GM08714 (cell line): ENCODE measurements around the gene CDKL1.
"Not testable (repeated sequence)": the region's sequence is repeated elsewhere in the genome, so short reads cannot be mapped to it uniquely, and the experiment has no call there.

Experiments
- H3K4me3 ChIP-seq: fragments of 200-500 bp; sonication (Bioruptor generic); 2 replicates; pipeline ENCODE4 v1.5.1; 2014; ENCODE audit warnings: mild to moderate bottlenecking, low read length, inconsistent platforms
- ZNF274 ChIP-seq: IDR thresholded peaks from 2 replicates; pipeline ENCODE4 v1.6.1; 2012; ENCODE audit warnings: mild to moderate bottlenecking, low read depth, low read length

CDKL1 gene

GRCh38 chr14:50357753-50358395, 38.8 kb downstream of the CDKL1 start:
- H3K4me3 ChIP-seq, result no peak overlapping the region
- no peak for TF ChIP-seq ZNF274

DNA sequence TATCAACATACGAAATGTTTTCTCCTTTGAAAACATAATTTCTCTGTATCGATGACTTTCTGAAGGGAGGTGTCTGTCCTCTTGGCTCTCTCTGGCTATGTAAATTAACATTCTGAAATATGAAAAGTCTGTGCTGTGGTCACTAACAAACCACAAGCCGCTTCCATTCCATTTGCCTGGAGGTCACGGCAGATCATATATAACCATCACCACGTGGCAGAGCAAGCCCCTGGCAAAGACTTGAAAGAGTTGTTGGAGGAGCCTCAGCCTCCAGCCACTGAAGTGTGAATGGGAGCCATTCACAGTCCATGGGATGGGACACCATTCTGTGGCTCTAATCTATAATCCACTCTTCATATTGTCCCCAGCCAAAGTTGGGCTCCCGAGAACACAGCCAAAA, 39.6 kb downstream of the CDKL1 start:
- no peak overlapping the region for H3K4me3 ChIP-seq
- TF ChIP-seq ZNF274, result no peak

- H3K4me3 ChIP-seq, result not testable (repeated sequence)
These were observed 40.4 kb downstream of the CDKL1 start for GRCh38 chr14:50356283-50356682.

GRCh38 chr14:50355692-50356091, 41.0 kb downstream of the CDKL1 start:
- TF ChIP-seq ZNF274, result no peak
- no peak overlapping the region for H3K4me3 ChIP-seq

DNA sequence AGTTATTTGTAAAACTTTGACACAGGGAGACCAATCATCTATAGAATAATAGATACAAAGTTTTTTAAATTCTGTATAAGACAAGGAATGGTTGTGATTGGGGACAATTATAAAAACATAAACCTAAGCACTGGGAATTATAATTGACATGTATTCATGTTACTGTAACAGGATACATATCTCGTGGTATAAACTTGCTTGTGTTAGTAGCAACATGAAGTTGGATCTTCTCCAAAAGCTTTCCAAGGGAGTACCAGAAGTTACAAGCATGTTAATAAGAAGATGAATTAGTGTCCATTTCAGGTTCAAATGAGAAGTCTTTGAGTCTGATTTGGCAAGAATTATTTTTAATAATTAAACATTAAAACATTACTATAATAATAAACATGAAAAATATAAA, 42.2 kb downstream of the CDKL1 start:
- TF ChIP-seq ZNF274, result no peak
- H3K4me3 ChIP-seq, result no peak overlapping the region

DNA sequence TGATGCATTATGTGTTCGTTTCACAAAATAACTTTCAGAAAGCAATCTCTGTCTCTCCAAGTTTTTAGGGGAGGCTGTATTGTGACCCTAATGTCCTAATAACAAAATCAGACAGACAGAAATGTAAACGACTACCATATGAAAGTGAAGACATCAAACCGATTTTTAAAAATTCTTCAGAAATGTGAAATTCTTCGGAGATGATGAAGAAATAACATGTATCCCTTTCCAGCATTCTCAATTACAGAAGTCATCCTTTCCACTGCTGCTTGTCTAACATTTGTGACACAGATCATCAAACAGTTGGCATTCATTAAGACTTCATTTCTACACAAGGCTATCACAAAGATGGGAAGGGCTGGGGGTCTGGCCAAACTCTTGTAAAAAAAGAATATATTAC, 43.6 kb downstream of the CDKL1 start:
- no peak for TF ChIP-seq ZNF274
- no peak overlapping the region for H3K4me3 ChIP-seq

- no peak for TF ChIP-seq ZNF274
- no peak overlapping the region for H3K4me3 ChIP-seq
These were observed 44.1 kb downstream of the CDKL1 start for GRCh38 chr14:50352584-50352983.

- TF ChIP-seq ZNF274, result no peak
- no peak overlapping the region for H3K4me3 ChIP-seq
These were observed 45.7 kb downstream of the CDKL1 start for GRCh38 chr14:50350975-50351374.

GRCh38 chr14:50348933-50349332, 47.7 kb downstream of the CDKL1 start:
- no peak overlapping the region for H3K4me3 ChIP-seq
- TF ChIP-seq ZNF274, result no peak

DNA sequence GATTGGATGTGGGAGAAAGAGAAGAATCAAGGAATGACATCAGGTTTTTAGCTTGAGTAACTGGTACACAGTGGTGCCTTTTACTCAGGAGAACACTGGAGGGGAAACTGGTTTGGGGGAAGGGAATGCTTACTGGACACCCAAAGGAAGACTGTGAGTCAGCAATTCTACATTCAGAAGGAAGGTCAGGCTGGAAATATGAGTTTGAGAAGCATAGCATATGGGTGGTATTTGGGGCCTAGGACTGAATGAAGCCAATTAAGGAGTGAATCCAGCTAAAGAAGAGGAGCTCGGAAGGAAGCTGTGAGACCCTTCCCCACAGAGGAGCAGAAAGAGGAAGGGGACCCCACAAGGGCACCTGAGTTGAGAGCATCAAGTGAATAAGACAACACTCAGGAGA, 49.2 kb downstream of the CDKL1 start:
- no peak for TF ChIP-seq ZNF274

GRCh38 chr14:50345846-50346422, 50.7 kb downstream of the CDKL1 start:
- TF ChIP-seq ZNF274, result no peak
- no peak overlapping the region for H3K4me3 ChIP-seq

More for the DNA sequence above, 49.2 kb downstream of the CDKL1 start:
- no peak overlapping the region for H3K4me3 ChIP-seq

DNA sequence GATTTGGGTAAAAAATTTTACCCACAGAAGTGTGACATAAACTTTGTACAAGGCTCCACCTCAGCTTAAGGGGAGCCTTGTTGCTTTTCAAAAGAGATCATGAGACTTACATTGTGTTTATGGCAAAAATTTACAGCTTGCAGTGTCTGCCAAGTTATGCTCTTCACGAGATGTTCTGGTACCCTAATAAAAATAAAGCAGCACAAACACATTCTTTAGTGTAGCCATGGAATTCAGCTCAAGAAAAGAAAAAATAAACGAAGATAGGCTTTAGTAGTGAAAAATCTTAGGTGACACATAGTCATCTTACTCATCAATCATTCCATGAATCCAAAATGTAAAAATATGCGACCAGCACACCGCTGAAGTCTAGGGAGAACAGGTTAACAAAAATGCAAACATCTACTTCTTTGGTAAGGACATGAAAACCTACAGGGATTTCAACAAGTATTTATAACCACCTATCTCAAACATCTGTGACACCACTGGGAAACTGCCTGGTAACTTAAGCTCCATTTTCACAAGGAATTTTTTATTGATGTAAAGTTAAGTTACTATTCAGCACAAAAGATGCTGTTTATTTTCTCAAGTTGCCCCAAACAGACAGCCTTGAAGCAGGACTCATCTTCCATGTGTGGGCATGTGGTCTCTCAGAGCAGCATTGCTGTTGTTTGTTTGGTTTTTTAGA, 51.7 kb downstream of the CDKL1 start:
- no peak for TF ChIP-seq ZNF274

DNA sequence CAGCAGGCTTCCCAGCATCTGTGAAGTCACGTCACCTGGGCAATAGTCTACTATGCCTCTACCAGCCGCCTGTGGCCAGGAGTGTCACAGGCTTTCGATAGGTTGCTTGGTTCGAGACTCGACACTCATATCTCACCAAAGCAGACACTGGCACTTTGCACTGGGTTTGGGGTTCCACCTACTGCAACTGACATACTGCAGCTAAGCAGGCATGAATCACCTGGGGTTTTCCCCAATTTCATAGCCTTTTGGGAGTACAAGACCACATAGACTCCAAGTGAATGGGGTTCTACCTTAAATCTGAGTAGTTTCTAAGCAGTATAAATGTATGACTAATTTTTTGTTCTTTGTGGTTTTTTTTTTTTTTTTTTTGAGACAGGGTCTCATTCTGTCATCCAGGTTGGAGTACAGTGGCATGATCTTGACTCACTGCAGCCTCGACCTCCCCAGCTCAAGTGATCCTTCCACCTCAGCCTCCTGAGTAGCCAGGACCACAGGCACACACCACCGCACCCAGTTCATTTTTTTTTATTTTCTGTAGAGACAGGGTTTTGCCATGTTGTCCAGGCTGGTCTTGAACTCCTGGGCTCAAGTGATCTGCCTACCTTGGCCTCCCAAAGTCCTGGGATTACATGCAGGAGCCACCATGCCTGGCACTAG, 52.4 kb downstream of the CDKL1 start:
- TF ChIP-seq ZNF274, result no peak
- no peak overlapping the region for H3K4me3 ChIP-seq

More for the DNA sequence above, 51.7 kb downstream of the CDKL1 start:
- no peak overlapping the region for H3K4me3 ChIP-seq

GRCh38 chr14:50343434-50343833, 53.2 kb downstream of the CDKL1 start:
- no peak for TF ChIP-seq ZNF274
- no peak overlapping the region for H3K4me3 ChIP-seq

DNA sequence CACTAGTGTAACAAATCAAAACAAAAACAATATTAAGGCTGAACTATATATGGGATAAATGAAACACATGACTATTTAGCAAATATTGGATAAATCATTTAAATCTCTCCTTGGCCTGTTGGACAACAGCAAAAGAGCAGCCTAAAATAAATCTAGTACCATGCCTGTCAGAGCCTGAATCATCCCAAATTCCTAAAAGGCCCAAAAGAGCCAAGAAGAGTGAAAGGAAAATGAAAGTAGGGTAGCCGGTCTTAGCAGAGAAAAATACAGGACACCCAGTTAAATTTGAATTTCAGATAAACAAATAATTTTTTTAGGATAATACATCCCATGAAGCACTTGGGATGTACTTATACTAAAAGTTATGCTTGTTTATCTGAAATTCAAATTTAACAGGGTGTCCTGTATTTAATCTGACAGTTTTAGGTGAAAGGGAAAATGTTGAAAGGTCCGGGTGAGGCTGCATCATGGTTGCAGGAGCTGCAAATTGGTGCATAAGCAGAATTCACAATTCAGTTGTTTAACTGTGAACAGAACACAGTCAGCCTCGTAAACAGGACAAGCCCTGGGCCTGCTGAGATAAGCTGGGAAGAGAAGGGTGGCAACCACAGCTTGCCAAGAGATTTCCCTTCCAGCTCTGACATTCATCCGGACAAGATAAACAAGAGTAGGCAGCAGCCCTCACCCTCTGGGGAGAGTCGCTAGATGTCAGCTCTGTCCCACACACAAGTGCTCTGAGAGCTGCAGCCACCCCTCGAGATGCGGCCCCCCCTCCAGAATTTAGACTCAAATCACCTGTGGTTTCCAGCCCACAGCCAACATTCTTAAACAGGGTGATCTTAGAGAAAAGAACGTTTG, 54.2 kb downstream of the CDKL1 start:
- H3K4me3 ChIP-seq, result no peak overlapping the region

More for the DNA sequence above, 54.2 kb downstream of the CDKL1 start:
- TF ChIP-seq ZNF274, result no peak
